HCT116 (cell line): ENCODE measurements around the gene NT5C3B. TPM values are rescaled to one million over a fixed set of nuclear protein-coding genes. Genes with fewer than 3 reads are reported as not detected.

Source experiments
- ATAC-seq: fragments of 200-7000 bp; cut with Tn5 transposase; 2 replicates; pipeline ENCODE4 v1.9.1; 2020; ENCODE audit warnings: mild to moderate bottlenecking, moderate library complexity
- BruUV-seq: library from RNA; stranded (reverse); fragments of 400-500 nt; replicated peaks from 2 replicates; lab custom pipeline; 2021; lab: Mats Ljungman, UMichigan
- CTCF ChIA-PET: fragments of 300-600 bp; sonication (Branson Sonifier 250); formaldehyde crosslinking; loops from one replicate; lab custom pipeline; 2021; ENCODE audit warnings: antibody characterized with exemption; lab: Charles Lee
- POLR2A ChIA-PET: fragments of 300-600, 350-600 bp; sonication (Branson Sonifier 250); formaldehyde crosslinking; loops from one replicate; lab custom pipeline; 2021; ENCODE audit warnings: antibody characterized with exemption; lab: Charles Lee
- RAD21 ChIA-PET, 2 experiments: fragments of 300-600 bp; sonication (Branson Sonifier 250); formaldehyde crosslinking; loops; one replicate each; lab custom pipeline; 2023; ENCODE audit warnings: low total read pairs in 2 of 2; ENCODE audit not compliant: uncharacterized antibody in 2 of 2, unreplicated experiment in 2 of 2, low non-redundant PET in 1 of 2; lab: Charles Lee
- DNase-seq: peaks from one replicate; pipeline ENCODE4 v3.0.0-alpha.2; 2010; ENCODE audit warnings: low read depth, low spot score
- H2AFZ ChIP-seq: fragments of 200-600 bp; shearing (Covaris generic), sonication (generic); 2 replicates; pipeline ENCODE4 v1.6.1; 2017; ENCODE audit warnings: low read depth, mixed run types, mixed read lengths, antibody characterized with exemption, low read length; ENCODE audit not compliant: poor library complexity, severe bottlenecking
- H3K27ac ChIP-seq: 2 replicates; pipeline ENCODE4 v1.5.1; 2012; ENCODE audit warnings: low read depth, low read length
- H3K27me3 ChIP-seq: fragments of 200-600 bp; sonication (generic); 2 replicates; pipeline ENCODE4 v1.6.1; 2016; ENCODE audit warnings: mixed run types, low read length, mixed read lengths; ENCODE audit not compliant: insufficient read depth
- H3K36me3 ChIP-seq, 2 experiments: fragments of 200-500 bp in 1 of 2; fragments of 200-600 bp in 1 of 2; sonication (Bioruptor generic) in 1 of 2; sonication (generic) in 1 of 2; 2 replicates each; pipeline versions ENCODE4 v1.5.1 to v1.6.1; 2014 to 2016; ENCODE audit warnings: low read length in 2 of 2, inconsistent platforms in 1 of 2, mixed read lengths in 1 of 2, mixed run types in 1 of 2; ENCODE audit not compliant: insufficient read depth in 2 of 2, control insufficient read depth in 1 of 2
- H3K4me1 ChIP-seq, 2 experiments: fragments of 200-600 bp in 1 of 2; sonication (generic) in 1 of 2; 2 replicates each; pipeline versions ENCODE4 v1.5.1 to v1.6.1; 2012 to 2017; ENCODE audit warnings: low read length in 2 of 2, inconsistent platforms in 1 of 2, mild to moderate bottlenecking in 1 of 2, mixed read lengths in 1 of 2, mixed run types in 1 of 2, moderate library complexity in 1 of 2; ENCODE audit not compliant: insufficient read depth in 2 of 2, control insufficient read depth in 1 of 2
- H3K4me2 ChIP-seq: fragments of 200-600 bp; sonication (generic); 2 replicates; pipeline ENCODE4 v1.6.1; 2017; ENCODE audit warnings: mixed run types, low read length, mixed read lengths
- H3K4me3 ChIP-seq, 2 experiments: fragments of 200-600 bp in 1 of 2; sonication (generic) in 1 of 2; replicated peaks in 1 of 2; 2 replicates each; pipeline ENCODE4 v1.5.1; 2011 to 2016; ENCODE audit warnings: low read length in 2 of 2, control low read depth in 1 of 2, low read depth in 1 of 2, mild to moderate bottlenecking in 1 of 2, mixed read lengths in 1 of 2, mixed run types in 1 of 2
- H3K79me2 ChIP-seq: fragments of 200-600 bp; sonication (generic); 2 replicates; pipeline ENCODE4 v1.6.1; 2017; ENCODE audit warnings: mild to moderate bottlenecking, mixed run types, low read length, moderate library complexity, mixed read lengths; ENCODE audit not compliant: insufficient read depth
- H3K9ac ChIP-seq: fragments of 200-600 bp; sonication (generic); 2 replicates; pipeline ENCODE4 v1.6.1; 2016; ENCODE audit warnings: low read length, mixed read lengths
- H3K9me2 ChIP-seq: fragments of 200-600 bp; sonication (generic), shearing (Covaris generic); 2 replicates; pipeline ENCODE4 v1.6.1; 2017; ENCODE audit warnings: mixed run types, mild to moderate bottlenecking, moderate library complexity; ENCODE audit not compliant: insufficient read depth
- H3K9me3 ChIP-seq, 2 experiments: fragments of 200-500 bp in 1 of 2; fragments of 200-600 bp in 1 of 2; sonication (Bioruptor generic) in 1 of 2; sonication (generic) in 1 of 2; 2 replicates each; pipeline ENCODE4 v1.6.1; 2014 to 2017; ENCODE audit warnings: low read length in 2 of 2, mixed read lengths in 2 of 2, inconsistent platforms in 1 of 2, low read depth in 1 of 2, mild to moderate bottlenecking in 1 of 2, mixed run types in 1 of 2, moderate library complexity in 1 of 2; ENCODE audit not compliant: control insufficient read depth in 1 of 2, insufficient read depth in 1 of 2
- H4K20me1 ChIP-seq: fragments of 200-600 bp; sonication (generic), shearing (Covaris generic); 2 replicates; pipeline ENCODE4 v1.6.1; 2017; ENCODE audit warnings: mixed run types, mild to moderate bottlenecking, moderate library complexity; ENCODE audit not compliant: insufficient read depth
- ATF3 ChIP-seq: IDR thresholded peaks from 2 replicates; pipeline ENCODE4 v1.6.1; 2012
- CBX3 ChIP-seq: IDR thresholded peaks from 2 replicates; pipeline ENCODE4 v1.6.1; 2012; ENCODE audit warnings: low read depth
- CEBPB ChIP-seq: IDR thresholded peaks from 2 replicates; pipeline ENCODE4 v1.6.1; 2012; ENCODE audit warnings: low read depth
- ELF1 ChIP-seq: IDR thresholded peaks from 2 replicates; pipeline ENCODE4 v1.6.1; 2012; ENCODE audit warnings: low read depth, borderline replicate concordance
- EZH2 ChIP-seq: fragments of 200-600 bp; sonication (generic); IDR thresholded peaks from 2 replicates; pipeline ENCODE4 v1.6.1; 2017; ENCODE audit warnings: antibody characterized with exemption, mixed run types
- EZH2phosphoT487 ChIP-seq: fragments of 200-600 bp; IDR thresholded peaks from 2 replicates; pipeline ENCODE4 v1.6.1; 2018; ENCODE audit warnings: antibody characterized with exemption, borderline replicate concordance
- JUND ChIP-seq: IDR thresholded peaks from 2 replicates; pipeline ENCODE4 v1.6.1; 2012
- MAX ChIP-seq: IDR thresholded peaks from 2 replicates; pipeline ENCODE4 v1.6.1; 2012
- POLR2A ChIP-seq: IDR thresholded peaks from 2 replicates; pipeline ENCODE4 v1.7.0; 2011; ENCODE audit warnings: borderline replicate concordance; ENCODE audit not compliant: insufficient read depth, insufficient read length; ENCODE audit errors: extremely low read depth
- RAD21 ChIP-seq: IDR thresholded peaks from 2 replicates; pipeline ENCODE4 v1.6.1; 2012; ENCODE audit warnings: low read depth, mild to moderate bottlenecking
- REST ChIP-seq: IDR thresholded peaks from 2 replicates; pipeline ENCODE4 v1.6.1; 2012; ENCODE audit warnings: low read depth
- SP1 ChIP-seq: IDR thresholded peaks from 2 replicates; pipeline ENCODE4 v1.6.1; 2012; ENCODE audit warnings: low read depth
- SRF ChIP-seq: IDR thresholded peaks from 2 replicates; pipeline ENCODE4 v1.6.1; 2012; ENCODE audit warnings: low read depth
- YY1 ChIP-seq: IDR thresholded peaks from 2 replicates; pipeline ENCODE4 v1.6.1; 2011; ENCODE audit warnings: low read length, low read depth, moderate library complexity, mild to moderate bottlenecking; ENCODE audit not compliant: insufficient replicate concordance; ENCODE audit errors: extremely low read depth
- ZFX ChIP-seq: fragments of 450-650 bp; IDR thresholded peaks from 2 replicates; pipeline ENCODE4 v1.6.1; 2017
- ZNF274 ChIP-seq: fragments of 200-500 bp; sonication (Bioruptor generic); IDR thresholded peaks from 2 replicates; pipeline ENCODE4 v1.6.1; 2014; ENCODE audit warnings: mild to moderate bottlenecking, low read depth, low read length, inconsistent platforms
- intact Hi-C: fragments of 100-400 bp; cut with micrococcal nuclease; formaldehyde crosslinking; loops from 2 replicates; pipeline ENCODE4 v1.10.0; 2022
- total RNA-seq: library from RNA; stranded (reverse); gene quantifications from one replicate; pipeline ENCODE4 v1.2.1, GENCODE V29; 2021; ENCODE audit not compliant: unreplicated experiment
- TF ChIP-seq, protein P1 (sequence below): IDR thresholded peaks from 2 replicates; pipeline ENCODE4 v1.6.1; 2011; ENCODE audit warnings: mild to moderate bottlenecking, low read length, moderate library complexity; ENCODE audit not compliant: insufficient replicate concordance; ENCODE audit errors: extremely low read depth

Gene NT5C3B
- total RNA-seq, 1 experiment from 2014 or later: 110 TPM

DNA sequence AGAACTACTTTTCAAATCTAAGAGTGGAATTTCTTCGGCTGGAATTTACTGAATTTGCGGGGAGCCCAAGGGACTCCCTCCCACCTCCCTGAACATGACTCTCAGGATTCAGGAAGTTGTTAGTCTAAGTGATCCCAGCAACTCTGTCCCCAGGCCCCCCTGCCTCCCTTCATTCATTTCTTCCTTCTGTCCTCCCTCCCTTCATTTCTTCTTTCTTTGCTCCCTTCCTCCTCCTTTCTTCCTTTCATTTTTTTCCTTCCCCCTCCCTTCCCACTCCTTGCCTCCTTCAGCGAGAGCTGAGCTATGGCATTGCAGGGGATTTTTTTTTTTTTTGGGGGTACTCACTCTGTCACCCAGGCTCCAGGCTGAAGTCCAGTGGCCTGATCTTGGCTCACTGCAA is 38.7 kb downstream of the NT5C3B start:
- Histone ChIP-seq H3K9ac (no peak overlapping the region), H3K79me2 (no peaks in the 10 kb centered on the region), H3K36me3 (no peaks in the 10 kb centered on the region), H3K9me2 (no peaks in the 10 kb centered on the region), H4K20me1 (no peaks in the 10 kb centered on the region), H3K4me2 (no peak overlapping the region), H3K4me1 (peaks cover 52 to 81% of the 10 kb centered on the region in 2 experiments), H3K27ac (no peak overlapping the region), H3K9me3 (no peaks in the 10 kb centered on the region)
- no TSS peak for BruUV-seq
- intact Hi-C loops: no loop called here
- POLR2A ChIA-PET: interaction anchor here (1.2 to 5.5 kb wide), 3 partner anchors 12 to 62 kb away, joined by 3 to 77 read pairs (median 6); partner anchors contain the start of gene JUP
- TF ChIP-seq EZH2 (no peak), RAD21 (no peak), SP1 (no peak), REST (no peak), YY1 (no peak), SRF (no peak), CEBPB (no peak), CBX3 (no peak), ZFX (no peak), ELF1 (no peak), POLR2A (no peak), JUND (no peak), ZNF274 (no peak), ATF3 (no peak), MAX (no peak), EZH2phosphoT487 (no peak)
- TF ChIP-seq, protein P1, sequence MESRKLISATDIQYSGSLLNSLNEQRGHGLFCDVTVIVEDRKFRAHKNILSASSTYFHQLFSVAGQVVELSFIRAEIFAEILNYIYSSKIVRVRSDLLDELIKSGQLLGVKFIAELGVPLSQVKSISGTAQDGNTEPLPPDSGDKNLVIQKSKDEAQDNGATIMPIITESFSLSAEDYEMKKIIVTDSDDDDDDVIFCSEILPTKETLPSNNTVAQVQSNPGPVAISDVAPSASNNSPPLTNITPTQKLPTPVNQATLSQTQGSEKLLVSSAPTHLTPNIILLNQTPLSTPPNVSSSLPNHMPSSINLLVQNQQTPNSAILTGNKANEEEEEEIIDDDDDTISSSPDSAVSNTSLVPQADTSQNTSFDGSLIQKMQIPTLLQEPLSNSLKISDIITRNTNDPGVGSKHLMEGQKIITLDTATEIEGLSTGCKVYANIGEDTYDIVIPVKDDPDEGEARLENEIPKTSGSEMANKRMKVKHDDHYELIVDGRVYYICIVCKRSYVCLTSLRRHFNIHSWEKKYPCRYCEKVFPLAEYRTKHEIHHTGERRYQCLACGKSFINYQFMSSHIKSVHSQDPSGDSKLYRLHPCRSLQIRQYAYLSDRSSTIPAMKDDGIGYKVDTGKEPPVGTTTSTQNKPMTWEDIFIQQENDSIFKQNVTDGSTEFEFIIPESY: no peak
- TF ChIP-seq, all 23 proteins: peak for 0
- DNase-seq (no peak), ATAC-seq (no peak)
- no peak overlapping the region for H3K4me3 ChIP-seq
- RAD21 ChIA-PET: interaction anchor here in 1 of 2 experiments (0.7 kb wide), 1 partner anchor 47 kb away, joined by 6 read pairs; no protein-coding TSS in a partner anchor
- CTCF ChIA-PET: interaction anchor here (1.3 to 7.4 kb wide), 2 partner anchors 12 to 60 kb away, joined by 4 to 109 read pairs; partner anchors contain the start of gene JUP
- no peak overlapping the region for H2AFZ ChIP-seq
- H3K27me3 ChIP-seq: no peaks in the 10 kb centered on the region
